Neural cell (in vitro differentiated cells): ENCODE data around the gene MAPK14. TPM values are rescaled to one million over a fixed set of nuclear protein-coding genes. Genes with fewer than 3 reads are reported as not detected.
"Not testable (repeated sequence)": the region's sequence is repeated elsewhere in the genome, so short reads cannot be mapped to it uniquely, and the experiment has no call there.

Experiments used
- H2AFZ ChIP-seq: fragments of 200-600, 300-800 bp; sonication (generic), shearing (Covaris generic); 2 replicates; pipeline ENCODE4 v1.6.0; 2014; ENCODE audit warnings: low read depth, mild to moderate bottlenecking, antibody characterized with exemption, low read length, moderate library complexity
- H3F3A ChIP-seq: fragments of 200-600 bp; shearing (Covaris generic); 2 replicates; pipeline ENCODE4 v1.6.1; 2016; ENCODE audit warnings: mild to moderate bottlenecking, moderate library complexity, mixed read lengths, antibody characterized with exemption, low read length; ENCODE audit not compliant: insufficient read depth, poor library complexity, severe bottlenecking
- H3K27ac ChIP-seq: fragments of 200-600, 300-800 bp; sonication (generic), shearing (Covaris generic); 2 replicates; pipeline ENCODE4 v1.5.1; 2014; ENCODE audit warnings: mild to moderate bottlenecking, low read length, moderate library complexity
- H3K27me3 ChIP-seq: fragments of 300-800, 200-600 bp; sonication (generic), shearing (Covaris generic); 2 replicates; pipeline ENCODE4 v1.6.0; 2014; ENCODE audit warnings: mild to moderate bottlenecking, low read depth, low read length, moderate library complexity; ENCODE audit not compliant: insufficient read depth
- H3K36me3 ChIP-seq: fragments of 300-800, 200-600 bp; sonication (generic), shearing (Covaris generic); 2 replicates; pipeline ENCODE4 v1.5.1; 2014; ENCODE audit warnings: mild to moderate bottlenecking, antibody characterized with exemption, low read length, moderate library complexity; ENCODE audit not compliant: insufficient read depth
- H3K4me2 ChIP-seq: fragments of 300-800, 200-600 bp; sonication (generic), shearing (Covaris generic); 2 replicates; pipeline ENCODE4 v1.6.0; 2014; ENCODE audit warnings: mild to moderate bottlenecking, low read length
- H3K4me3 ChIP-seq: fragments of 300-800, 200-600 bp; sonication (generic), shearing (Covaris generic); 2 replicates; pipeline ENCODE4 v1.5.1; 2014; ENCODE audit warnings: mild to moderate bottlenecking, low read length, moderate library complexity
- H3K79me2 ChIP-seq: fragments of 200-600 bp; shearing (Covaris generic); replicated peaks from 2 replicates; pipeline ENCODE4 v1.6.0; 2014; ENCODE audit warnings: mild to moderate bottlenecking, low read length, moderate library complexity; ENCODE audit not compliant: insufficient read depth
- H3K9ac ChIP-seq: fragments of 300-800, 200-600 bp; sonication (generic), shearing (Covaris generic); 2 replicates; pipeline ENCODE4 v1.6.1; 2016; ENCODE audit warnings: mild to moderate bottlenecking, low read length, mixed read lengths
- H3K9me2 ChIP-seq: fragments of 200-600 bp; shearing (Covaris generic); 2 replicates; pipeline ENCODE4 v1.6.1; 2016; ENCODE audit warnings: mild to moderate bottlenecking, low read length, mixed read lengths; ENCODE audit not compliant: insufficient read depth
- H3K9me3 ChIP-seq: fragments of 200-600, 300-800 bp; sonication (generic), shearing (Covaris generic); 2 replicates; pipeline ENCODE4 v1.6.1; 2016; ENCODE audit warnings: mild to moderate bottlenecking, mixed run types, low read length, moderate library complexity, mixed read lengths
- H4K20me1 ChIP-seq: fragments of 200-600 bp; shearing (Covaris generic); 2 replicates; pipeline ENCODE4 v1.6.1; 2016; ENCODE audit warnings: mild to moderate bottlenecking, mixed run types; ENCODE audit not compliant: insufficient read depth
- EP300 ChIP-seq: fragments of 450-650 bp; conservative IDR thresholded peaks from 2 replicates; pipeline ENCODE4 v1.6.1; 2014; ENCODE audit warnings: antibody characterized with exemption, mild to moderate bottlenecking, moderate library complexity; ENCODE audit not compliant: poor library complexity, severe bottlenecking
- EZH2 ChIP-seq: fragments of 200-600, 300-800 bp; shearing (Covaris generic), sonication (generic); IDR thresholded peaks from 2 replicates; pipeline ENCODE4 v1.6.1; 2014; ENCODE audit warnings: antibody characterized with exemption, low read length, borderline replicate concordance, mild to moderate bottlenecking; ENCODE audit not compliant: insufficient read depth, poor library complexity, severe bottlenecking
- MXI1 ChIP-seq: fragments of 450-650 bp; conservative IDR thresholded peaks from 2 replicates; pipeline ENCODE4 v1.6.1; 2014; ENCODE audit warnings: antibody characterized with exemption, mild to moderate bottlenecking; ENCODE audit not compliant: poor library complexity, severe bottlenecking
- POLR2AphosphoS5 ChIP-seq: IDR thresholded peaks from 2 replicates; pipeline ENCODE4 v1.6.1; 2012
- RAD21 ChIP-seq: fragments of 450-650 bp; conservative IDR thresholded peaks from 2 replicates; pipeline ENCODE4 v1.6.1; 2014; ENCODE audit warnings: antibody characterized with exemption, mild to moderate bottlenecking, moderate library complexity
- SMC3 ChIP-seq: fragments of 450-650 bp; conservative IDR thresholded peaks from 2 replicates; pipeline ENCODE4 v1.6.1; 2014; ENCODE audit warnings: antibody characterized with exemption, mild to moderate bottlenecking, moderate library complexity; ENCODE audit not compliant: poor library complexity
- TAF1 ChIP-seq: IDR thresholded peaks from 2 replicates; pipeline ENCODE4 v1.6.1; 2012; ENCODE audit warnings: low read depth
- polyA plus RNA-seq: library from polyadenylated mRNA; depleted of rRNA; stranded (reverse); fragments of >200 nt; gene quantifications from 2 replicates; pipeline ENCODE4 v1.2.3, GENCODE V29; 2014
- TF ChIP-seq, protein P1 (sequence below): fragments of 450-650 bp; IDR thresholded peaks from 2 replicates; pipeline ENCODE4 v1.5.1; 2014; ENCODE audit warnings: antibody characterized with exemption, mild to moderate bottlenecking, moderate library complexity; ENCODE audit not compliant: poor library complexity, severe bottlenecking
- TF ChIP-seq, protein P2 (sequence below): IDR thresholded peaks from 2 replicates; pipeline ENCODE4 v1.6.1; 2012; ENCODE audit warnings: borderline replicate concordance

The MAPK14 gene
- polyA plus RNA-seq, 1 donor from 2014 or later: 26.6 TPM

DNA sequence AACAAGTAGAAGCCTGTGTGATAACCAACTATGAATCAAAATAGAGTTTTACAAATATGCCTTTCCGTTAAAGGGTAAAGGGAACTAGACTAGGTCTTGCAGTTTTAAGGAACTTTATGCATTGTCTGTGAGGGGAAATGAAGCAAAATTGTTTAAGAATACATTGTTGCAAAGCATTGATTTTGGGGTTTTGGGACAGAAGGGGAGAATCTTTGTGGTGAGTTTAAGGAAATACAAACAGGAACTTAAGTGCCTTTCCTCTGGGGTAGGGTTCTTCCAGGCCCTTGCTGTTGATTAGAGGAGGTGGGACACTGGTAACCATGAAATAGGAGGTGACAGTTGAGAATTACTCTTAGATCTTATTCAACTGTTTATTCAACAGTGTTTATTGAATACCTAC lies 4.7 kb downstream of the MAPK14 start:
- Histone ChIP-seq H2AFZ (no peak overlapping the region), H3K27me3 (no peaks in the 10 kb centered on the region), H3K4me3 (no peak overlapping the region), H3F3A (no peaks in the 10 kb centered on the region), H3K27ac (no peak overlapping the region), H3K79me2 (peaks cover 79% of the 10 kb centered on the region), H3K9me2 (no peaks in the 10 kb centered on the region), H3K36me3 (no peaks in the 10 kb centered on the region), H4K20me1 (no peaks in the 10 kb centered on the region), H3K4me2 (no peak overlapping the region), H3K9ac (no peak overlapping the region), H3K9me3 (no peaks in the 10 kb centered on the region)
- no peak for TF ChIP-seq POLR2AphosphoS5
- no peak for TF ChIP-seq SMC3
- no peak for TF ChIP-seq EZH2
- TF ChIP-seq EP300: no peak
- TF ChIP-seq, protein P1, sequence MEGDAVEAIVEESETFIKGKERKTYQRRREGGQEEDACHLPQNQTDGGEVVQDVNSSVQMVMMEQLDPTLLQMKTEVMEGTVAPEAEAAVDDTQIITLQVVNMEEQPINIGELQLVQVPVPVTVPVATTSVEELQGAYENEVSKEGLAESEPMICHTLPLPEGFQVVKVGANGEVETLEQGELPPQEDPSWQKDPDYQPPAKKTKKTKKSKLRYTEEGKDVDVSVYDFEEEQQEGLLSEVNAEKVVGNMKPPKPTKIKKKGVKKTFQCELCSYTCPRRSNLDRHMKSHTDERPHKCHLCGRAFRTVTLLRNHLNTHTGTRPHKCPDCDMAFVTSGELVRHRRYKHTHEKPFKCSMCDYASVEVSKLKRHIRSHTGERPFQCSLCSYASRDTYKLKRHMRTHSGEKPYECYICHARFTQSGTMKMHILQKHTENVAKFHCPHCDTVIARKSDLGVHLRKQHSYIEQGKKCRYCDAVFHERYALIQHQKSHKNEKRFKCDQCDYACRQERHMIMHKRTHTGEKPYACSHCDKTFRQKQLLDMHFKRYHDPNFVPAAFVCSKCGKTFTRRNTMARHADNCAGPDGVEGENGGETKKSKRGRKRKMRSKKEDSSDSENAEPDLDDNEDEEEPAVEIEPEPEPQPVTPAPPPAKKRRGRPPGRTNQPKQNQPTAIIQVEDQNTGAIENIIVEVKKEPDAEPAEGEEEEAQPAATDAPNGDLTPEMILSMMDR: no peak
- TF ChIP-seq, protein P2, sequence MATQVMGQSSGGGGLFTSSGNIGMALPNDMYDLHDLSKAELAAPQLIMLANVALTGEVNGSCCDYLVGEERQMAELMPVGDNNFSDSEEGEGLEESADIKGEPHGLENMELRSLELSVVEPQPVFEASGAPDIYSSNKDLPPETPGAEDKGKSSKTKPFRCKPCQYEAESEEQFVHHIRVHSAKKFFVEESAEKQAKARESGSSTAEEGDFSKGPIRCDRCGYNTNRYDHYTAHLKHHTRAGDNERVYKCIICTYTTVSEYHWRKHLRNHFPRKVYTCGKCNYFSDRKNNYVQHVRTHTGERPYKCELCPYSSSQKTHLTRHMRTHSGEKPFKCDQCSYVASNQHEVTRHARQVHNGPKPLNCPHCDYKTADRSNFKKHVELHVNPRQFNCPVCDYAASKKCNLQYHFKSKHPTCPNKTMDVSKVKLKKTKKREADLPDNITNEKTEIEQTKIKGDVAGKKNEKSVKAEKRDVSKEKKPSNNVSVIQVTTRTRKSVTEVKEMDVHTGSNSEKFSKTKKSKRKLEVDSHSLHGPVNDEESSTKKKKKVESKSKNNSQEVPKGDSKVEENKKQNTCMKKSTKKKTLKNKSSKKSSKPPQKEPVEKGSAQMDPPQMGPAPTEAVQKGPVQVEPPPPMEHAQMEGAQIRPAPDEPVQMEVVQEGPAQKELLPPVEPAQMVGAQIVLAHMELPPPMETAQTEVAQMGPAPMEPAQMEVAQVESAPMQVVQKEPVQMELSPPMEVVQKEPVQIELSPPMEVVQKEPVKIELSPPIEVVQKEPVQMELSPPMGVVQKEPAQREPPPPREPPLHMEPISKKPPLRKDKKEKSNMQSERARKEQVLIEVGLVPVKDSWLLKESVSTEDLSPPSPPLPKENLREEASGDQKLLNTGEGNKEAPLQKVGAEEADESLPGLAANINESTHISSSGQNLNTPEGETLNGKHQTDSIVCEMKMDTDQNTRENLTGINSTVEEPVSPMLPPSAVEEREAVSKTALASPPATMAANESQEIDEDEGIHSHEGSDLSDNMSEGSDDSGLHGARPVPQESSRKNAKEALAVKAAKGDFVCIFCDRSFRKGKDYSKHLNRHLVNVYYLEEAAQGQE: no peak
- no peak for TF ChIP-seq MXI1
- no peak for TF ChIP-seq TAF1
- no peak for TF ChIP-seq RAD21

DNA sequence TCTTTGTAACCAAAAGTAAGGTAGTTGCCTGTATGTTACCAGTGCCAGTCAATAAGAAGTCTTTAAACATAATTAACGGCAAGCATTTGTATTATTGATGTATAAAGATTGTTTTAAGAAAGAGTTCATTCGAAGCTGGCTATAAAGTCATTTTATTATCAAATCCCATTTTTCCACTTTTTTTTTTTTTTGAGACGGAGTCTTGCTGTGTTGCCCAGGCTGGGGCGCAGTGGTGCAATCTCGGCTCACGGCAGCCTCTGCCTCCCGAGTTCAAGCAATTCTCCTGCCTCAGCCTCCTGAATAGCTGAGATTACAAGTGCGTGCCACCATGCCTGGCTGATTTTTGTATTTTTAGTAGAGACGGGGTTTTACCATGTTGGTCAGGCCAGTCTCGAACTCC lies 5.5 kb downstream of the MAPK14 start:
- H3F3A ChIP-seq, H4K20me1 ChIP-seq, H3K36me3 ChIP-seq, H3K4me2 ChIP-seq, H3K9ac ChIP-seq, H3K4me3 ChIP-seq, H3K27ac ChIP-seq, H3K27me3 ChIP-seq, H3K9me2 ChIP-seq, H3K9me3 ChIP-seq, H2AFZ ChIP-seq: not testable (repeated sequence)
- peaks cover 86% of the 10 kb centered on the region for H3K79me2 ChIP-seq

DNA sequence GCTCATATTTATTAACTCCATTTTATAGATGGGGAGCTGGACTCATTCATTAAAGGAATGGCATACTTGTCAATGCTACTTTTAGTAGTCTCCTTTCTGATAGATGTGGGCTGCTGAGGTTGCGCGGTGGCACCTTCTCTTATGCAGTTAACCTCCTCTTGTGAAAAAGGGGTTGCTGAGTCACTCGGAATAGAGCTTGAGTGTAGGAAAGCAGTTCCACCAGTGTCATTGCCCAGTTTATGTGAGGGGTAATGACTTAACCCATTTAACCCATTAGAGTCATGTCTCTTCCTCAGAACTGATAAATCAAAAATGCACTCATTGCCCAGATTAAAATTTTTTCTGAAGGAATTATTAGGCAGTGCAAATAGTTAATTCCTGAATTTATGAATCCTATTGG lies 6.3 kb downstream of the MAPK14 start:
- Histone ChIP-seq H3K4me3 (no peak overlapping the region), H3K4me2 (no peak overlapping the region), H2AFZ (no peak overlapping the region)

More for the DNA sequence above, 6.3 kb downstream of the MAPK14 start:
- Histone ChIP-seq H3K9ac (no peak overlapping the region), H3K27ac (no peak overlapping the region), H3K79me2 (peaks cover 82% of the 10 kb centered on the region), H3F3A (no peaks in the 10 kb centered on the region), H3K27me3 (no peaks in the 10 kb centered on the region), H3K36me3 (no peaks in the 10 kb centered on the region), H4K20me1 (no peaks in the 10 kb centered on the region), H3K9me2 (no peaks in the 10 kb centered on the region), H3K9me3 (no peaks in the 10 kb centered on the region)
- TF ChIP-seq, protein P1: no peak
- TF ChIP-seq MXI1 (no peak), SMC3 (no peak), EP300 (no peak), EZH2 (no peak), TAF1 (no peak), RAD21 (no peak), POLR2AphosphoS5 (no peak)
- TF ChIP-seq, protein P2: no peak
